Measurements from ENCODE around the gene FAM83C.
"Not testable (repeated sequence)": the region's sequence is repeated elsewhere in the genome, so short reads cannot be mapped to it uniquely, and the experiment has no call there.

Gene FAM83C

DNA sequence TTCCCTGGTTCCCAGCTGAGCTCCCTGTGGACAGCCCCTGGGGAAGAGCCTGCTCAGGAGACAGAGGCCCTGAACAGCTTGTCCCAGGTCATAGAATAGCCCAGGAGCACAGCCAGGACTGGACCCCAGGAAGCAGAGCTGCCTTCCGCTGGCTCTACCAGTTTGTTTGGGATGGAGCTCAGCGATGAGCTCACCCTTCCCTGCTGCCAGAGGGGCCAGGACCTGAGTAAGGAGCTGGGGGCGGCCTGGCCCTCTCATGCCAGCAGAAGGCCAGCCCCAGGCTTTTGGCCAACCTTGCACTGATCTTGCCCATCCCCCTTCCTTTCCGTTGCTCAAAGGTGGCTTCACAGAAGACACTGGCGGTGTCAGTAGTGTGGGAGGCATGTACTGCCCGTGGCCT is 31.8 kb downstream of the FAM83C start:
- H3K27me3 Mint-ChIP-seq = no peaks in the 10 kb centered on the region
- H3K9me3 Mint-ChIP-seq = no peaks in the 10 kb centered on the region
- DNase-seq = no peak
- no peak overlapping the region for H3K4me3 Mint-ChIP-seq
- no peak overlapping the region for H3K27ac Mint-ChIP-seq
- peaks cover 11% of the 10 kb centered on the region for H3K36me3 Mint-ChIP-seq (ENCODE audit: low read depth)
- H3K4me1 Mint-ChIP-seq (ENCODE audit: low read depth) = no peaks in the 10 kb centered on the region

DNA sequence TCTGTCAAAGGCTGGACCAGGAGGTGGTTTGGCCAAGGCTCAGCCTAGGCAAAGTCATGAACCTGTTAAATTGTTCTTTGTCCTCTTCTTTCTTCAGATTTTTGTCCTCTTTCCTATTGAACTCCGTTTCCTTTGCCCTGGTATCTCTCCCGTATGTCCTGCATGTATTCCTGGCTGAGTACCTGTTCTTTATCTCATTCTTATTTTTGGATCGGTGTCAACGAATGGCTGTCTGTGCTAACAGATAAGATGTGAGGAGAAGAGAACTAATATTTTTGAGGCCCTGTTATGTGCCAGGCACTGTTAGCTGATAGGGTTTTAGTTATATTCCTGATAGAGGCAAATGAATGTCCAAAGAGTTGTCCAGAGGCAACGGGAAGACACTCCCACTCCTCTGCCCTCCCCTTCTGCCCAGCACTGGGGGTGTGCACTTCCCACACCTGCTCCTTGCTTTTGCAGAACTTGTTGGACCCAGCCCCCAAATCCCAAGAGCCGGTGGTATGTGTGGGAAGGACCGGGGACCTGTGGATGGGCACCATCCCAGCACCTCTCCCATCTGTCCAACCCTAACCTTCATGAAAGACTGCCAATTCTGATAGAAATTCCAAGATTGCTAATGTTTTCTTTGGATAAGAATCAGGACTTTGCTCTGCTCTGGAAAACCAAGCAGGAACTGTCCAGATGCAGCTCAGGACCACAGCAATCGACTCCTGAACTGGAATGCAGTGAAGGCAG is 34.9 kb downstream of the FAM83C start:
- Mint-ChIP-seq H3K36me3 (ENCODE audit: low read depth) (peaks cover 6% of the 10 kb centered on the region), H3K4me3 (no peak overlapping the region), H3K4me1 (ENCODE audit: low read depth) (peaks cover 6% of the 10 kb centered on the region)

GRCh38 chr20:35254448-35254999 is 37.7 kb downstream of the FAM83C start:
- DNase-seq = no peak
- Mint-ChIP-seq H3K4me3 (no peak overlapping the region), H3K27ac (no peak overlapping the region), H3K36me3 (ENCODE audit: low read depth) (peaks cover 6% of the 10 kb centered on the region), H3K4me1 (ENCODE audit: low read depth) (peaks cover 21% of the 10 kb centered on the region), H3K9me3 (no peaks in the 10 kb centered on the region), H3K27me3 (no peaks in the 10 kb centered on the region)

More for the DNA sequence above, 34.9 kb downstream of the FAM83C start:
- Mint-ChIP-seq H3K9me3 (no peaks in the 10 kb centered on the region), H3K27me3 (no peaks in the 10 kb centered on the region), H3K27ac (no peak overlapping the region)
- DNase-seq = no peak

DNA sequence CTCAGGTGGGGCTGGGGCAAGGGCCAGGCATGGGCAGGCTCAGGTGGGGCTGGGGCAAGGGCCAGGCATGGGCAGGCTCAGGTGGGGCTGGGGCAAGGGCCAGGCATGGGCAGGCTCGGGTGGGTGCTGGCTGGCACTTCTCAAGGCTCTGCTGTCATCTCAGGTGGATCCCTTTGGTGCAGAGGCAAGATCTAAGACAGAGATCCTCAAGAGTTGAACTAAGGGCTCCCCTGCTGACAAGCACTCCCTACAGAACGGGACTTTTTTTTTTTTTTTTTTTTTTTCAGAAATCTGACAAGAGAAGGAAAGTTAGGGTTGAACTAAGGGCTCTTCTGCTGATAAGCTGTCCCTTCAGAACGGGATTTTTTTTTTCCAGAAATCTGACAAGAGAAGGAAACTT is 39.2 kb downstream of the FAM83C start:
- Mint-ChIP-seq H3K27ac (no peak overlapping the region), H3K4me1 (ENCODE audit: low read depth) (peaks cover 21% of the 10 kb centered on the region)
- no peak for DNase-seq

DNA sequence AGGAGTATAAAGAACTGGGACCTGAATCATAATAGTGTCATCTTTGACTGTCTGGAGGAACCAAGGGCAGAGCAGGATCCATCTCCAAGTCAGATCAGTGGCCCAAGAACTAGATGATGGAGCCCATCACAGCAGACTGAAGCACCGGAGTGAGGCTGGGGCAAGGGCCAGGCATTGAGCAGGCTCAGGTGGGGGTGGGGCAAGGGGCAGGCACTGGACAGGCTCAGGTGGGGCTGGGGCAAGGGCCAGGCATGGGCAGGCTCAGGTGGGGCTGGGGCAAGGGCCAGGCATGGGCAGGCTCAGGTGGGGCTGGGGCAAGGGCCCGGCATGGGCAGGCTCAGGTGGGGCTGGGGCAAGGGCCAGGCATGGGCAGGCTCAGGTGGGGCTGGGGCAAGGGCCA is 39.6 kb downstream of the FAM83C start:
- Mint-ChIP-seq H3K4me1 (ENCODE audit: low read depth) (peaks cover 21% of the 10 kb centered on the region), H3K27ac (peak overlapping the region; percentile 88)
- H3K36me3 Mint-ChIP-seq (ENCODE audit: low read depth); DNase-seq; H3K9me3 Mint-ChIP-seq; H3K27me3 Mint-ChIP-seq; H3K4me3 Mint-ChIP-seq: not testable (repeated sequence)

More for the DNA sequence above, 39.2 kb downstream of the FAM83C start:
- H3K27me3 Mint-ChIP-seq = no peaks in the 10 kb centered on the region
- peaks cover 2% of the 10 kb centered on the region for H3K36me3 Mint-ChIP-seq (ENCODE audit: low read depth)
- no peaks in the 10 kb centered on the region for H3K9me3 Mint-ChIP-seq
- no peak overlapping the region for H3K4me3 Mint-ChIP-seq

DNA sequence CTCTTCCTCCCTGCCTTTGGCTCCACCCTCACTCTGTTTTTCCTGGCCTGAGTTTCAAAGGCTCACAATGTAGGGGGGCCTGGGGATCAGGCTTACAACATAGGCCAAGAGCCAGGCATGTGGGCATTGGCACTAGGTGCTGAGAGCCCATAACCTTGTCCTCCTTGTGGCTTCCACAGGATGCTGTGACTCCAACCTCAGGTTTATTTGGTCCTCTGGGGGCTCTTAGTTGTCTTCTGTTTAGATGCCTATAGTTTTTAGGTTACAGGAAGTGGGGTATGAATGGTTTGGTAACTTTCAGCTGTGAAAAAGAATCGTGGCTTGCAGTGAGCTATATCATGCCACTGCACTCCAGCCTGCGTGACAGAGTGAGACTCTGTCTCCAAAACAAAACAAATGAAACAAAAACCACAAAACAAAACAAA is 40.2 kb downstream of the FAM83C start:
- H3K27ac Mint-ChIP-seq = peak overlapping the region; percentile 88
- peaks cover 2% of the 10 kb centered on the region for H3K36me3 Mint-ChIP-seq (ENCODE audit: low read depth)
- H3K4me1 Mint-ChIP-seq (ENCODE audit: low read depth) = peaks cover 21% of the 10 kb centered on the region
- no peaks in the 10 kb centered on the region for H3K27me3 Mint-ChIP-seq
- H3K9me3 Mint-ChIP-seq = no peaks in the 10 kb centered on the region
- no peak for DNase-seq
- no peak overlapping the region for H3K4me3 Mint-ChIP-seq

DNA sequence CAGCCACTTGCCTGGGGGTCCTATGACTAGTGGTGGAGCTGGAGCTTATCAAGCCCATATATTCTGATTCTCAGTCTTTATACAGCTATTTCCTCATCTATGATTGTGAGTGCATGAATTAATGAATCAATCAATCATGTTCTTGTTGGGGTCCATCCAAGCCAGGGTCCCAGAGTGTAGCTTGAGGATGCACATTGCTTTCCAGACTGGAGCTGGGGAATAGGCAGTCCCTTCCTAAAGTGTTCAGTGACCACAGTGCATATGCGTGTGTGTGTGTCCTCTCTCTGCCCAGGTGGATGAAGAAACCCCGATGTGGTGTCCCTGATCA is 40.6 kb downstream of the FAM83C start:
- peaks cover 2% of the 10 kb centered on the region for H3K36me3 Mint-ChIP-seq (ENCODE audit: low read depth)
- H3K27ac Mint-ChIP-seq = peak overlapping the region; percentile 88
- H3K27me3 Mint-ChIP-seq = no peaks in the 10 kb centered on the region
- no peak for DNase-seq
- H3K9me3 Mint-ChIP-seq = no peaks in the 10 kb centered on the region
- H3K4me1 Mint-ChIP-seq (ENCODE audit: low read depth) = peaks cover 21% of the 10 kb centered on the region
- no peak overlapping the region for H3K4me3 Mint-ChIP-seq

GRCh38 chr20:35248641-35249475 is 43.4 kb downstream of the FAM83C start:
- H3K36me3 Mint-ChIP-seq (ENCODE audit: low read depth) = no peaks in the 10 kb centered on the region
- no peak overlapping the region for H3K27ac Mint-ChIP-seq
- no peak for DNase-seq
- no peaks in the 10 kb centered on the region for H3K27me3 Mint-ChIP-seq
- H3K9me3 Mint-ChIP-seq = no peaks in the 10 kb centered on the region
- no peak overlapping the region for H3K4me3 Mint-ChIP-seq
- peaks cover 21% of the 10 kb centered on the region for H3K4me1 Mint-ChIP-seq (ENCODE audit: low read depth)

- Mint-ChIP-seq H3K27me3 (no peaks in the 10 kb centered on the region), H3K4me3 (no peak overlapping the region), H3K9me3 (no peaks in the 10 kb centered on the region), H3K4me1 (ENCODE audit: low read depth) (peaks cover 9% of the 10 kb centered on the region), H3K27ac (no peak overlapping the region), H3K36me3 (ENCODE audit: low read depth) (no peaks in the 10 kb centered on the region)
- no peak for DNase-seq
These were observed 45.5 kb downstream of the FAM83C start for GRCh38 chr20:35246723-35247122.

- Mint-ChIP-seq H3K27ac (no peak overlapping the region), H3K4me1 (ENCODE audit: low read depth) (no peaks in the 10 kb centered on the region), H3K27me3 (no peaks in the 10 kb centered on the region), H3K9me3 (no peaks in the 10 kb centered on the region), H3K36me3 (ENCODE audit: low read depth) (no peaks in the 10 kb centered on the region), H3K4me3 (no peak overlapping the region)
- no peak for DNase-seq
These were observed 48.2 kb downstream of the FAM83C start for GRCh38 chr20:35243986-35244385.

GRCh38 chr20:35243317-35243716 is 48.9 kb downstream of the FAM83C start:
- Mint-ChIP-seq H3K27me3 (no peaks in the 10 kb centered on the region), H3K9me3 (no peaks in the 10 kb centered on the region), H3K36me3 (ENCODE audit: low read depth) (no peaks in the 10 kb centered on the region), H3K4me1 (ENCODE audit: low read depth) (no peaks in the 10 kb centered on the region), H3K27ac (no peak overlapping the region), H3K4me3 (no peak overlapping the region)
- DNase-seq = no peak

- H3K27ac Mint-ChIP-seq = no peak overlapping the region
- no peaks in the 10 kb centered on the region for H3K4me1 Mint-ChIP-seq (ENCODE audit: low read depth)
- H3K36me3 Mint-ChIP-seq (ENCODE audit: low read depth) = peaks cover 9% of the 10 kb centered on the region
- no peaks in the 10 kb centered on the region for H3K27me3 Mint-ChIP-seq
- H3K9me3 Mint-ChIP-seq = no peaks in the 10 kb centered on the region
- no peak for DNase-seq
- H3K4me3 Mint-ChIP-seq = no peak overlapping the region
These were observed 51.4 kb downstream of the FAM83C start for GRCh38 chr20:35240811-35241293.

DNA sequence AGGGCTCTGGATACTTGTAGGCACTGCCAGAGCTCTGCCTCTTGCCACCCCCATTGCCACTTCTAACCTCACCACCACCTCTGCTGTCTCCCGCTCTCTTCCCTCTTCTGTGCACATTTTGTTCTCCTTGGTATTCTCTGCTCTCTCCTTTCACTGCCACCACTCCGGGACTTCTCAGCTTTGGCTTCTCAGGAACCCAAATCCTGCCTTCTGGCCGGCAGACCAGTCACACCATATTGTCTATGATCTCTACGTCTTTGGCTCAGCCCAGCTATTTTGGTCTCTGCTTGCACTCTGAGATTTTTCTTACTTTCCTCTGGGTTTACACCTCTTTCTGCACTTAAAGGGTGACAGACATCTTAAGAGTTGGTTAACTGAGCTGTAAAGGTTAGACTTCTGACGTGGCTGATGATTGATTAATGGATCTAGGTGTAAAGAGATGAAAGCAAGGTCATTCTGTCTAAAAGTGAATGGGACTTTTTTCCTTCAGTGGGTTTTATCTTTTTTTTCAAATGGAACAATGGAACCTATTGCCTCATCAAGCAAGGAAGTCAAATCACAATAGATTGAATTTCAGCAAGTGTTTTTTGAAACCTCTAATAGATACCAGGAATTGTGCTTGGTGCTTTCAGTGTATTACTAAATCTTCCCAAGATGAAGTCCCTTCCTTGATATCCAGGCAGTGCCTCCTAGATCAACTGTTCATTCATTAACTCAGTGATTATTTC is 52.0 kb downstream of the FAM83C start:
- no peak for DNase-seq
- no peak overlapping the region for H3K4me3 Mint-ChIP-seq

DNA sequence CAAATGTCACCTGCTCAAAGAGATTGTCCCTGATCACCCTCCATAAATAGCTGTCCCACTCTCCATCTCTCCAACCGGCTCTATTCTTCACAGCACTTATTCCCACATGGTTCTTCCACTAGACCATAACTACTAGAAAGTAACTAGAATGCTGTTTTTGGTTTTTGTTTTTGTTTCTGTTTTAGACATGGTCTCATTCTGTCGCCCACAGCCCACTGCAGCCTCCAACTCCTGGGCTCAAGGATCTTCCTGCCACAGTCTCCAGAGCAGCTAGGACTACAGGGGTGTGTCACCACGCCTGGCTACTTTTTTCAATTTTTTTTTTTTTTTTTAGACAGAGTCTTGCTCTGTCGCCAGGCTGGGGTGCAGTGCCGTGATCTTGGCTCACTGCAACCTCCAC is 53.5 kb downstream of the FAM83C start:
- no peaks in the 10 kb centered on the region for H3K27me3 Mint-ChIP-seq
- no peak overlapping the region for H3K27ac Mint-ChIP-seq
- no peaks in the 10 kb centered on the region for H3K4me1 Mint-ChIP-seq (ENCODE audit: low read depth)
- no peak for DNase-seq
- H3K36me3 Mint-ChIP-seq (ENCODE audit: low read depth) = peaks cover 15% of the 10 kb centered on the region
- H3K4me3 Mint-ChIP-seq = no peak overlapping the region
- H3K9me3 Mint-ChIP-seq = no peaks in the 10 kb centered on the region

More for the DNA sequence above, 52.0 kb downstream of the FAM83C start:
- Mint-ChIP-seq H3K4me1 (ENCODE audit: low read depth) (no peaks in the 10 kb centered on the region), H3K9me3 (no peaks in the 10 kb centered on the region), H3K36me3 (ENCODE audit: low read depth) (peaks cover 11% of the 10 kb centered on the region), H3K27ac (no peak overlapping the region), H3K27me3 (no peaks in the 10 kb centered on the region)
